ENCODE measurements around the gene SERPINB1. TPM values are rescaled to one million over a fixed set of nuclear protein-coding genes. Genes with fewer than 3 reads are reported as not detected.

Gene SERPINB1
- total RNA-seq, 1 donor from 2014 or later = 23.7 TPM

DNA sequence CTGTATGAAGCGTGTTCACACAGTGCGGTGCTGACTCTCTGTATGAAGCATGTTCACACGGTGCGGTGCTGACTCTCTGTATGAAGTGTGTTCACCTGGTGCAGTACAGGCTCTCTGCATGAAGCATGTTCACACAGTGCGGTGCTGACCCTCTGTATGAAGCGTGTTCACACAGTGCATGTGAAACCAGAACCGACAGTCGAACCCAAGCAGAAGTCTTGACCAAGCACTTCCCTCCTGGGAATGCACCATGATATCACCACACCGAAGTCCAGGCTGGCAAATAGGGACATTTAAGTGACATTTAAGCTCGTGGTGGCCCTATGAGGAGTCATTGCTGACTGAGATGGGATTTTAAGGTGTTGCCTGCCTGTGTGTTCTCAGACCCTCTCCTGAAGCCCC lies 11.3 kb upstream of the SERPINB1 start:
- no peak overlapping the region for H3K4me3 ChIP-seq (ENCODE audit: low read depth, low read length)
- TF ChIP-seq, protein P1, sequence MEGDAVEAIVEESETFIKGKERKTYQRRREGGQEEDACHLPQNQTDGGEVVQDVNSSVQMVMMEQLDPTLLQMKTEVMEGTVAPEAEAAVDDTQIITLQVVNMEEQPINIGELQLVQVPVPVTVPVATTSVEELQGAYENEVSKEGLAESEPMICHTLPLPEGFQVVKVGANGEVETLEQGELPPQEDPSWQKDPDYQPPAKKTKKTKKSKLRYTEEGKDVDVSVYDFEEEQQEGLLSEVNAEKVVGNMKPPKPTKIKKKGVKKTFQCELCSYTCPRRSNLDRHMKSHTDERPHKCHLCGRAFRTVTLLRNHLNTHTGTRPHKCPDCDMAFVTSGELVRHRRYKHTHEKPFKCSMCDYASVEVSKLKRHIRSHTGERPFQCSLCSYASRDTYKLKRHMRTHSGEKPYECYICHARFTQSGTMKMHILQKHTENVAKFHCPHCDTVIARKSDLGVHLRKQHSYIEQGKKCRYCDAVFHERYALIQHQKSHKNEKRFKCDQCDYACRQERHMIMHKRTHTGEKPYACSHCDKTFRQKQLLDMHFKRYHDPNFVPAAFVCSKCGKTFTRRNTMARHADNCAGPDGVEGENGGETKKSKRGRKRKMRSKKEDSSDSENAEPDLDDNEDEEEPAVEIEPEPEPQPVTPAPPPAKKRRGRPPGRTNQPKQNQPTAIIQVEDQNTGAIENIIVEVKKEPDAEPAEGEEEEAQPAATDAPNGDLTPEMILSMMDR (conservative IDR thresholded peaks at IDR 0.05; ENCODE audit: low read depth, low read length) = no peak
- no peak for DNase-seq (ENCODE audit: low read depth)

GRCh38 chr6:2852514-2852855 lies 10.8 kb upstream of the SERPINB1 start:
- no peak overlapping the region for H3K4me3 ChIP-seq (ENCODE audit: low read depth, low read length)
- DNase-seq (ENCODE audit: low read depth) = no peak
- TF ChIP-seq, protein P1 (conservative IDR thresholded peaks at IDR 0.05; ENCODE audit: low read depth, low read length) = no peak

GRCh38 chr6:2851727-2852513 lies 10.3 kb upstream of the SERPINB1 start:
- no peak overlapping the region for H3K4me3 ChIP-seq (ENCODE audit: low read depth, low read length)
- TF ChIP-seq, protein P1 (conservative IDR thresholded peaks at IDR 0.05; ENCODE audit: low read depth, low read length) = no peak

DNA sequence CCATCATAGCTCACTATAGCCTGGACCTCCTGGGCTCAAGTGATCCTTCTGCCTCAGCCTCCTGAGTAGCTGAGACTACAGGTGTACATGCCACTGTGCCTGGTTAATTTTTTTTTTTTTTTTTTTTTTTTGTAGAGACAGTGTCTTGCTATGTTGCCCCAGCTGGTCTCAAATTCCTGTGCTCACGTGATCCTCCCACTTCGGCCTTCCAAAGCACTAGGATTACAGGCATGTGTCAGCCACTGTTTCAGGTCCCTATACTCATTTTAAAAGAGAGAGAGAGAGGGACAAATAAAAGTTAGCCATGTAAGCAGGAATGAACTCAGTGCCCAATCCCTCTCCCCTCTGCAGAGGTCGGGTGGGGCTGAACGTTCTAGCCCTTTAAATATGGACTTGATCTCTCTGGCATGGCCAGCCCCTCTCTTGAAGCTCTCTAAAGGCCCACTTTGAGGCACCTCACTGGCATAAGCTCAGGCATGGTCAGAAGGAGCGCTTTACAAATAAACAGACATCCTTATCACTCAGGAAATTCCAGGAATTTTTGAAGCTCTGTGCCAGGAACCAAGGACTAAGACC lies 9.0 kb upstream of the SERPINB1 start:
- DNase-seq (ENCODE audit: low read depth) = no peak

More at GRCh38 chr6:2851727-2852513, 10.3 kb upstream of the SERPINB1 start:
- no peak for DNase-seq (ENCODE audit: low read depth)

GRCh38 chr6:2848851-2849250 lies 7.2 kb upstream of the SERPINB1 start:
- DNase-seq (ENCODE audit: low read depth) = no peak
- H3K4me3 ChIP-seq (ENCODE audit: low read depth, low read length) = no peak overlapping the region
- TF ChIP-seq, protein P1 (conservative IDR thresholded peaks at IDR 0.05; ENCODE audit: low read depth, low read length) = no peak

More for the DNA sequence above, 9.0 kb upstream of the SERPINB1 start:
- H3K4me3 ChIP-seq (ENCODE audit: low read depth, low read length) = no peak overlapping the region
- TF ChIP-seq, protein P1 (conservative IDR thresholded peaks at IDR 0.05; ENCODE audit: low read depth, low read length) = no peak

- H3K4me3 ChIP-seq (ENCODE audit: low read depth, low read length) = no peak overlapping the region
- no peak for DNase-seq (ENCODE audit: low read depth)
- TF ChIP-seq, protein P1 (conservative IDR thresholded peaks at IDR 0.05; ENCODE audit: low read depth, low read length) = no peak
Measured at GRCh38 chr6:2845880-2846208, 4.2 kb upstream of the SERPINB1 start.

DNA sequence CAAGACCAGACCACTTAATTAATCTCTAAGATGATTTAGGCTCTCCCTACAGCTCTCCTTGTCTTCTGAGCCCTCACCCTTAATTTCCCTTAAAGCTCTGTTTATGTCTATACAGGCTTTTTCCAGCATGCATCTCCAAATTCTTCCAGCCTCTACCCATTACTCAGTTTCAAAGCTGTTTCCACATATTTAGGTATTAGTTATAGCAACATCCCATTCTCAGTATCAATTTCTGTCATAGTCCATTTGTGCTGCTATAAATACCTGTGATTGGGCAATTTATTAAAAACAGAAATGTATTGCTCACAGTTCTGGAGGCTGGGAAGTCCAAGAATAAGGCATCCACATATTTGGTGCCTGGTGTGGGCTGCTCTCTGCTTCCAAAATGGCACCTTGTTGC lies 2.3 kb upstream of the SERPINB1 start:
- DNase-seq (ENCODE audit: low read depth) = no peak
- H3K4me3 ChIP-seq (ENCODE audit: low read depth, low read length) = no peak overlapping the region
- TF ChIP-seq, protein P1 (conservative IDR thresholded peaks at IDR 0.05; ENCODE audit: low read depth, low read length) = no peak

Data from epithelial cell of proximal tubule (primary cell).